HG02642 (cell line): Measurements from ENCODE around the gene HOXA11.

Source experiments
- ATAC-seq: cut with Tn5 transposase; IDR thresholded peaks from one replicate; pipeline ENCODE4 v1.9.1; 2021; ENCODE audit warnings: mild to moderate bottlenecking; ENCODE audit not compliant: unreplicated experiment, poor library complexity

The HOXA11 gene

DNA sequence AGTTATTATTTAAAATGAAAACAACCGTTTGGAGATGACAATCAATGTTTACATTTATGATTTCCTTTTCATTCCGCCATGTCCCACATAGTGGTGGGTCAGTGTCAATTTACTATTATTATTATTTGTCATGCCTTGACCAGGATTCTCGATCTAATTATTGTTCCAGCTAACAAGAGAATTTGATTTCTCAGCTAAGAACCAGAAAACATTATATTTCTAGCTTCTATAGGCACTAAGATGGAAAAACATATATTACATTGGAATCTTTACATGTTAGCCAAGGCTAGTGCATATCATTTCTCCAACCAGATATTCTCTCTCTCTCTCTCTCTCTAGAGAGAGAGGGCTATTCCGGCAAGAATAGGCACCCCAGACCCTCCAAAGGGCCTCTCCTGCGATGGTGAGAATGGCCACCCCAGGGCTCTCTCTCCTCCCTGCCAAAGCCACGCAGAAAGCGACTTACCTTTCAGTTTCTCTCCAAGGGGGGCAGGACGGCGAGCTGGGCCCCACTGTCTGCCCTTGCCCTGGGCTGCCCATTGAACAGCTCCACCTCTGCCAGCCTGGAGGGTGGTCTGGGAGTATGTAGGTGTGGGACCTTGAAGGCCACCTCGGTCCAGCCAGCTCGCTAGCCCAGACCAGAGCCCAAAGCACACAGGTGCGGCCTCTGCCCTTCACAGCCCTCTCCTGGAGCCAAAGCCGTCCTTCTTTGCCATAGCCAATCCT, 35.0 kb downstream of the HOXA11 start:
- ATAC-seq, result no peak

DNA sequence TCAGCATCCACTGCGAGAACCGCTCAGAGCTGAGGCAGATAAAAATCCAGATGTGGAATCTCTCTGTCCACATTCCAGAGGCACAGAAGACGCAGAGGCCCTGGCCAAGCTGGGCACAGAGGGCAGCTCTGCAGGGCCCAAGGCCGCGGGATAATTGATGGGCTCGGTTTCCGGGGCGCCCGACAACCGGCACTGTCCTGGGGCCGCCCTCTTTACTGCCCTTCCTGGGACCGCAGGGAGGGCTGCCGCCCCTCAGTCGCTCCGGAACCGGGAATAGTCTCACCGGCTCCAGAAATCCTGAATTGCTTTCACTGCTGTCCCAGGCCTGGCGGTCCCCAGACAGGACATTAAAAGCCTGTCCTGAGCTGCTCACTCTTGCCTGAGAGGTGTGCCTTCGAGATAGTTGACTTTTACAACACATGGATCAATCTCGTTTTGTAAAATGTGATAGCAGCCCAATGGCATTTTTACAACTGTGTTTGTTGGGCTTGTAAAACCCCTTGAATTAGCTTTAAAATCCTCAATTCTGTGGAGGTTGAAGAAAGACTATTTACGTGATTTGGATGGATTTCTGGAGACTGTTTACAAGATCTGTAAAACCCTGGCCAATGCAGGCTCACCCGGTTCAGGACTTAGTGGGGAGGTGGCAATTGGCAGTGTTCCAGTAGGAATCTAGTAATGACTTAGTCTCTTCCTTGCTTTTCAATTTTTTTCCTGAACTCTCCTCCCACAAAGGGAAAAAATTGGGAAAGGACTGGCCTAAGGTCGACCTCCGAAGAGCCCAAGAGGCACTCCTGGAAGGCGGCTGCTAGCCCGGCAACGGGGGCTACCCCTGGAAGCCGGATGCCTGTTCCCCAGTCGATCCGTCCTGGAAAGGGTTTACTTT, 36.0 kb downstream of the HOXA11 start:
- ATAC-seq, result no peak

DNA sequence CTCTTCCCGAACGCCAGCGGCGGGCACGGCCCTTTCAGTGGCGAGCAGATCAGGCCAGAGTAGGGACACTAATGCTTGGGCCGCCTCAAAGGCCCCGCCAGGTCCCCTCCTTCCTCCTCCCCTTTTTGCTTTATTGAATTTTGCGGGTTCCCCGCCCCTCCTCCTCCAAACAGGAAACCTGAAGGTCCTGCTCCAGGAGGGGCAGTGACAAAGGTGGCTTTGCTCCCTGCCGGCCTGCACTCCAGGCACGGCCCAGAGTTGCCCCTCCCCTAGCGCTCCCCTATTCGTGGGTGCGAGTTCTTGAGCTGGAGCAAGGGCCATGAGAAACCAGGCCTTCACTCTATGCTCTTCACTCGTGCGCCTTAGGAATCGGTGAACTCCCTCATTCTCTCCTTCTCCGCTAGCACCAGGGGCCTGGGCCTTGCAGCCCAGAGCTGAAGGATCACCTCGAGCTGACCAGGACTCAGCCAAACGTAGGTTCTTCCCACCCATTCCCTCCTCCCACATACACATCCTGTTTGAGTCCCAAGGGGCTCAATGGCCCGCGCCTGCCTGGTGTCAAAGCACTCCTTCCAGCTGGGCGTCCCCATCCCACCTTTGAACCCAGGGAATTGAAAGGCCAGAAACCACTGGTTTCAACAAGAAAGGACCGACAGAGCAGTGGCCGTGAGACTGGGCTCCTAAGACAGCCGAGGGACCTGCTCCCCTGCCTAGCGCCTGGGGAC, 36.8 kb downstream of the HOXA11 start:
- ATAC-seq, result no peak

DNA sequence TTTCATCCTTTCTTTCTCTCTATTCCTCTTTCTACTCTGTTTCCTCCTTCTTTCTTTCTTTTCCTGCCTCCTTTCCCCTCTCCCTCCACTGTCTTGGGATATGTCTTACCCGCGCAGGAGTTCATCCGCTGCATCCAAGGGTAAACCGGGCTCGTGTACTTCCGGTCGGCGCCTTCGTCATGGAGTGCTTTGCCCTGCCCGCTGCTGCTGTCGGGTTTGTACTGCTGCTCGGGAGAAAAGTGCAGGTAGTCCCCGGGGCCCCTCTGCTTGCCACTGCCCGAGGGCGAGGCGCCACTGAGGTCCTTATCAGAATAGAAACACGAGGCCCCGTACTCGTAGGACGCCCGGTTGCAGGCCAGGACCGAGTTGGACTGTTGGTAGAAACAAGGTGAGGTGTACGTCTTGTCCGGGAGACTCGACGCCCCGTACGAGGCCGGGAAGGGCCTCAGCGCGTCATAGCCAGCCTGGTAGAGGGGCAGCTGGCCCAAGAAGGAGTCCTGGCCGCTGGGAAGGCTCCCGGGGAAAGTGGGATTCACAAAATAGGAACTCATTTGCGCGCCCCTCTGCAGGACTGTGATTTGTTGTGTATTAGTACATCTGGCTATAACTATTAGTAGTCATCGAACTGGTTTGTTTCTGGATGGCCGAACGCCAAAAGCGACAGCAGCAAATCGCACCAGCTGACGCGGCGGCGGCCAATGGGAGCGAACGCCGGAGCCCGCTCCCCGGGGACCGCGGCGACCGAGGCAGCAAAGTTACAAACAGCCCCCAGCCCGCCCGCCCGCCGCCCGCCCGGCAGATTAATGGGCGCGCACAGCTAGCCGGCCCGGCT, 37.6 kb downstream of the HOXA11 start, which contains the start of gene HOXA6:
Gene HOXA6 (minus strand): TSS at position 576 of the 832 bp plus-strand sequence. CDS start 25 bp downstream, at position 551.
- ATAC-seq, result no peak

DNA sequence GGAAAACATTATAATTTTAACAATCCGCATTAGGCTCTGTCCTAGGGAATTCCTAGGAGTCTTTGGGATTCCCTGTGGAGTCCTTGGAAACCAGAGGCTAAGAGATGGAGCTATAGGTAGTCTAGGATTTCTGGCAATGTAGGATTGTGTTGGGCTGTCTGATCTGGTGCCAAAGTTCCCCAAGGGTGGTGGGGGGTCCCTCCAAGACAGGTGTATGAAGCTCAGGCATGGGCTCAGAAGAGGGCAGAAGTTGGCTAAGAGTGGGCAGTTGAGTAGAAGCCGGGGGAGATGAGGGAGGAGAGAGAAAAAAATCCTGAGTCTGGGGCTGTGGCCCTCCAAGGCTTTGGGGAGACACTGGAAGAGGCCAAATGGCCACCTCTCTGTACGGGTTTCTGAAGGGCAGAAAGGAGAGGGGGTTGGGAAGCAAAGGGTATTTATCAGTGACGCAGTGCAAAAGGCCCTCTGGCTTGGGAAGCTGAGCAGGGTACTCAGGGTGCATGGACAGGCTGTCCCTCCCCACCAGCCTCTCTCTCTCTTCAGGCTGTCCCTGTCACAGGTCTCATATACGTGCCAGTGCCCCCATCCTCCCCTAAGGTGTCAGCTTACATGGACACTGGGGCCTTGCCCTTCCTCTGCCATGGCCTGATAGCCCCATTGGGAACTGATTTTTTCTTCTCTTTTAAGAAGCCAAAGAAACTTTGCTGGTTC, 38.4 kb downstream of the HOXA11 start:
- ATAC-seq, result no peak

DNA sequence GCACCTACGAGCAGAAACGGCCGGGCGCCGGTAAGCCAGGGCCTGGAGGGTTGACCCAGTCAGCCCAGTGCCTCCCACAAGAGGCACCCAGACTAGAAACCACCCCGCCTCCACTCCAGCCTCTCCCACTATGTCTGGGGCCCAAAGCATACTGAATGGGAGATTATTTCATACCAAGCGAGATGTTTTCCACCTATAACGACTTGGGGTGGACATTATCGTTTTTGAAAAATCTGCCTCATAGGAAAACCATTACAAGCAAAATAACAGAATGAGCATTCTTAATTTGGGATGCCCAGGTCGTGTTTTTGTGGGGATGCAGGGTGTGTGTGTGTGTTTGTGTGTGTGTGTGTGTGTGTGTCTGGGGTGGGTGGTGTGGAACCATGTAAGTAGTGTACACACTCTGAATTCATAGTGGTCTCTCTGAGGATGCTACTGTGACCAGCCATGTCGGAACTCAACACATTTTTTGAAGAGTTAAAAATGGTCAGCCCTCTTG, 39.1 kb downstream of the HOXA11 start:
- ATAC-seq, result no peak

DNA sequence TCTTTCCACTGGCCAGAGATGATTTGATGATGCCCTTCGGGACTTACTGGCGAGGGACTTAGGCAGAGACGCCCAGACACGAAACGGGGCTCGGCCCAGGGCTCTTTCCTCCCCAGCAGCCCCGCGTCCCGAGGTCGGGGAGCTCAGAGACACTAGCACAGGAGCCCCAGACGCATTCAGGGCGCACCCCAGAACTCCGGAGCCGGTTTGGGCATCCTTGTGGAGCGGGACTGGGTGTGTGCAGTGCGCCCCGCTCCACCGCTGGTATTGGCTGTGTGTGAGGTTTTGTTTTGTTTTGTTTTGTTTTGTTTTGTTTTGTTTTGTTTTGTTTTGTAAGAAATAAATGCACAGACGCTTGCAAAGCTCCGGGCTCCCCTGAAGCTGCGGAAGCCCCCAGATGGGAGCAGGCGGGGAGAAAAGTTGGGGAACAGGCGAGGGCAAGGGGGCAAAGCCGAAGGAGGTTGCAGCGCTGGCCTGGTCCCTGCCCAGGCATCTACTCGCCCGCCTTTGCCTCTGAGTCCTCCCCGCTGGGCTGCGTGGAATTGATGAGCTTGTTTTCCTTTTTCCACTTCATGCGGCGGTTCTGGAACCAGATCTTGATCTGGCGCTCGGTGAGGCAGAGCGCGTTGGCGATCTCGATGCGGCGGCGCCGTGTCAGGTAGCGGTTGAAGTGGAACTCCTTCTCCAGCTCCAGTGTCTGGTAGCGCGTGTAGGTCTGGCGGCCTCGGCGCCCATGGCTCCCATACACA, 39.7 kb downstream of the HOXA11 start:
- no peak for ATAC-seq

DNA sequence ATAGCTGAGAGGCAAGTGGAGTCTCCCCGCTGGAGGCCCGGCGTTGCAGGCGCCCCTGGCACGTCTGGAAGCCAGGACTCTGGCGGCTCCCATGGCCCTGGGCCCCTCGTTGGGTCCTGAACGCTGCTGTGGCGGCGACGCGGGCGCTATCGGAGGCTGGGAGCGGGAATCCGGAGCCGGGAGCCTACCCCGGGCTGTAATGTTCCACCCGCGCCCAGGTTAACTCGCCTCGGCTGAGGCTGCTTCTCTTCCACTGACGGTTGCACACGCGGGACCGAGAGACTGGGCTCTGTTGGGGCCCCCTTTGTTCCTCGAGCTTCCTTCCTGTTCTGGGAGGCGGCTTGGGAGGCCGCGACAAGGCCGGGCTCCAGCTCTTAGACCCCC, 40.3 kb downstream of the HOXA11 start:
- no peak for ATAC-seq

DNA sequence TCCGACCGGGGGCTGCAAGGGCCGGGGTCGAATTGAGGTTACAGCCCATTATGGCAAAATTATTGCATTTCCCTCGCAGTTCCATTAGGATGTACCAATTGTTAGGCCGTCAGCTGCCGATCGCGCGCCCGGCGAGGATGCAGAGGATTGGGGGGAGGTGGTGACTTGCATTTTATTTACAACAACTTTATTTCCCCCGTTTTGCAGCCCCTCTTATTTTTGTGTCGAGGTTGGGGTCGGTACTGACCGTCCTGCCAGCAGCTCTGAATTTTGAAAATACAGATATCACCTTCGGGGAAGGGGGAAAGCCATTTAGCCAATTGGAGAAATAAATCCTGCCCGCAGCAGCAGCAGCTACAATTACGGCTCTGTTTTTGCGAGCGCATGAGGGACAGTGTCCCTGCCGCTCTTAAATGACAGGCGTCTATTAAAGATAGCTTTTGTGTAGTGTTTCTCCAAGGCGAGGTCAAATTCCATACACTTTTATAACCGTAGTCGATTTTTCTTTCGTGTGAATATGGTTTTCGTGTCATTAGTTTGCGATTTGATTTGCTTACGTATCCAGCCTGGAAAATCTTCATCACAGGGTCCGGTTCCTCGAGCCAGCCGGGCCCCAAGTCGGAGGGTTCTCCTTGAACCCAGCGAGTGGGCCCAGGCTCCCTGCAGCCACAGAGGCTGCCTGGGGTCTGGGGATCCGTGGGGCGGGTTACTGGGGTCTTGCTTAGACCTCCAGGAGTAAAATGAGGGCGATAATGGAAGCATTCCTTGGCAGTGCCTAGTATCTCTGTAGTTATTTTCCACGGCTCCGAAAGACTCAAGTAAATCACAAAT, 40.9 kb downstream of the HOXA11 start:
- ATAC-seq, result no peak

DNA sequence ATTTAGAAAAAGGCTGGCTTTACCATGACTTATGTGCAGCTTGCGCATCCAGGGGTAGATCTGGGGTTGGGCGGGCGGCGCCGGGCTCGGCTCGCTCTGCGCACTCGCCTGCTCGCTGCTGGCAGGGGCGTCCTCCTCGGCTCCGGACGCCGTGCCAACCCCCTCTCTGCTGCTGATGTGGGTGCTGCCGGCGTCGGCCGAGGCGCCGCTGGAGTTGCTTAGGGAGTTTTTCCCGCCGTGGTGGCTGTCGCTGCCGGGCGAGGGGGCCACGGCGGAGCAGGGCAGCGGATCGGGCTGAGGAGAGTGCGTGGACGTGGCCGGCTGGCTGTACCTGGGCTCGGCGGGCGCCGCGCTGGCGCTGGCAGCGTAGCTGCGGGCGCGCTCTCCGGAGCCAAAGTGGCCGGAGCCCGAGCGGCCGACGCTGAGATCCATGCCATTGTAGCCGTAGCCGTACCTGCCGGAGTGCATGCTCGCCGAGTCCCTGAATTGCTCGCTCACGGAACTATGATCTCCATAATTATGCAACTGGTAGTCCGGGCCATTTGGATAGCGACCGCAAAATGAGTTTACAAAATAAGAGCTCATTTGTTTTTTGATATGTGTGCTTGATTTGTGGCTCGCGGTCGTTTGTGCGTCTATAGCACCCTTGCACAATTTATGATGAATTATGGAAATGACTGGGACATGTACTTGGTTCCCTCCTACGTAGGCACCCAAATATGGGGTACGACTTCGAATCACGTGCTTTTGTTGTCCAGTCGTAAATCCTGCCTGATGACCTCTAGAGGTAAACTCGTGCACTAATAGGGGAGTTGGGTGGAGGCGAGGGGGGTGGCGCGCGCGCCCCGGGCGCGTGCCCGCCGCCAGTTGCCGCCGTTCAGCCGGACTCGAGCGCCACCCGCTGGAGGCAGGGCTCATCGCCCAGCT, 41.7 kb downstream of the HOXA11 start, which contains the start of gene HOXA5:
Gene HOXA5 (minus strand): TSS at position 659 of the 927 bp plus-strand sequence. CDS start 74 bp downstream, at position 585.
- ATAC-seq, result no peak

DNA sequence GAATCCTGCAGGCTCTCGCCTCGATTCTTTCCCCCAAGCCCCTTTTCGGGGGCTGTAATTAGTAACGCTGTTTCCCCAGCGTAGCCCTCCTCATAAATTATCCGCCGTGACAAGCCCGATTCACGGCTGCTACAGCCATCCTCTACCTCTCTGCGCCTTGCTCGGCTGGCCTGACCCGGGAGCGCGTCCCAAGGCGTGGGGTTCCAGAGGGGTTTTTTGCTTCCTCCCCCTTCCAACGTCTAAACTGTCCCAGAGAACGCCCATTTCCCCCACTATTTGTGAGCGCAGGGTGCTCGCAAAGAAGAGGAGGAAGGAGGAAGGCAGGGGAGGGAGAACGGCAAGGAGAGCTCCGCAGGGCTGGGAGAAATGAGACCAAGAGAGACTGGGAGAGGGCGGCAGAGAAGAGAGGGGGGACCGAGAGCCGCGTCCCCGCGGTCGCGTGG, 42.4 kb downstream of the HOXA11 start:
- no peak for ATAC-seq

DNA sequence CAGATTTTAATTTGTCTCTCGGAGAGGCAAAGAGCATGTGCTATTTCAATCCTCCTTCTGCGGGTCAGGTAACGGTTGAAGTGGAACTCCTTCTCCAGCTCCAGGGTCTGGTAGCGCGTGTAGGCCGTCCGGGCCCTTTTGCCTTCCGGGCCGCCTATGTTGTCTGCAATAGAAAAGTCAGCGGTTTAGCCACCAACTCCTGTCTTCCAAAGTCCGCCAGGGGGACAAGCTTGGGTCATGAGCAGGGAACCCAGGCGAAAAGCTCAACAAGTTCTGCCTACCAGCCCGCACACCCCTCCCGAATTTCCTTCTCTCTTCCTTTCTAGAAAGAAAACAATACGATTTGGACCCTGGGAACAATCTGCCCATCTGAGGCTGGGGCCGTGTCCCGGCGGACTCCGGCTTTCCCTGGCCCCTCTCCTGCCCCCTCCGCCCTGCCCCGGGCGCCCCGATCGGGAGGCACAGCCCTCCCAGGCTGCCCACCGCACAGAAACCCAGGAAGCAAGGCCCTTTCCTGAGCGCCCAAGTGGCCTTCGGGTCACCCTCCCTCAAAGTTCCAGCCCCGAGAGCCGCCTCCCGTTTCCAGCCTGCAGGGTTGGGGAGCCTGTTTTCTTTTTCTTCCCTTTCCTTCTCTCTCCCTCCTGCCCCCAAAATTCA, 43.0 kb downstream of the HOXA11 start:
- no peak for ATAC-seq

DNA sequence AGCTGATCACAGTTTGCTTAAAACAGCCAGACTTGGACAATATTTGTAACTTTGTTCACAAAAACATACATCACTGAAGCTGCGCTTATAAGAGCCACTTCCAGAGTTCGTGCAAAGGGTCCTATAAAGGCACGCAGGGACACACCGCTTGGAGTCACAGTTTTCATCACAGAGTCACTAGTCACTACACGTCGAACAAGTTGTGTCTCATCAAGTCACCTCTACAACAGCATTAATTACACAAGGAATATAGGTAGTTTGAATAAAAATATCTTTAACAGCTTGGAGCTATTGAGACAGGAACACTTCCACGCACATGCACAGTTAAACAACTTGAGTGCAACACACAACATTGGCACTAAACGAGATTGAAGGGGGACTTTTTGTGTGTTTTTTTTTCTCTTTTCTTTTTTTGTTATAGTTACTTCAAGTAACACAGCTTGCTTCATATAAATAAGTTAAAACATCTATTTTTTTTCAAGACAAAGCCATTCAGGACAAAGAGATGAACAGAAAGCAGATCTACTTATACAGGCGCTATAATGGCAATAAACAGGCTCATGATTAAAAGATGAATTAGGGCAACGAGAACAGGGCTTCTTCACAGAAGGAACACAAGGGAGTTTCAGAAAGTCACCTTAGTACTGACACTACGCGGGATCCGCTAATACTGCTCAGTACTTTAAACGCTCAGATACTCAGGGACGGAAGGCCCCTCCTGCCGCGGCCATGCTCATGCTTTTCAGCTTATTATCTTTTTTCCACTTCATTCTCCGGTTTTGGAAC, 43.7 kb downstream of the HOXA11 start:
- ATAC-seq, result no peak

DNA sequence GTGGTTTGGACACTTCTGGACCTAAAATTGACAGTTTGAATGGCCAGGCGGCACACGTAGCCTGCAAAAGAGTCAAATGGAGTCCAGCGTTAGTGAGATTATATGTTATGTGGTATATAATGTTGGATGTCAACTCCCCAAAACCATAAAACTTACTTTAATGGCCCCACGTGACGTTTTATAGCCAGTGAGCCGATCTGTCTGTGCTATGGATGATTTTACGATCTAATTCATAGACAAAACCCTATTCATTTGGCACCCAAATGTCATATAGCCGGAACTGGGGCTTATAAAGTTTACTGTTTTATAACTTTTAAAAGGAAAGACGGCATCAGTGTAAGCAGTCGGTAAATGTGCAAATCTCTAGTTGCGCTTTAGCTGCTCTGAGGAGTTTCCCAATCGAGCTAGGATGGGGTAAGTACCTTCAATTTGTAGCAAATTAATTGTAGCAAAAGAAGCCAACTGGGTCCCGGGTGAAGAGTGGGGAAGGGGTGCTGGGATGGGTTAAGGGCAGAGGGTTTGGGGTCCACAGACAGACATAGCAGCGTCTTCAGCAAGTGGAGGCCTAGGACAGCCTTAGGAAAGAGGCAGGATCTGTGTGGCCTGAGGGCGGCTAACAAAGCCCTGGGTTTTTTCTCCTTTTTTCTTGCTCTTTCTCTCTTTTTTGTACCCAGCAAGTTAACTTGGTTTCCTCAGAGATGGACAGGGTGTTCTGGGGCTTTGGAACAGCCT, 44.7 kb downstream of the HOXA11 start:
- ATAC-seq, result no peak
